GM21423 (cell line): ENCODE measurements around the gene RUFY4.

ENCODE experiments used
- ATAC-seq: cut with Tn5 transposase; IDR thresholded peaks from one replicate; pipeline ENCODE4 v1.9.1; 2021; ENCODE audit warnings: mild to moderate bottlenecking, moderate library complexity; ENCODE audit not compliant: unreplicated experiment

Gene RUFY4

DNA sequence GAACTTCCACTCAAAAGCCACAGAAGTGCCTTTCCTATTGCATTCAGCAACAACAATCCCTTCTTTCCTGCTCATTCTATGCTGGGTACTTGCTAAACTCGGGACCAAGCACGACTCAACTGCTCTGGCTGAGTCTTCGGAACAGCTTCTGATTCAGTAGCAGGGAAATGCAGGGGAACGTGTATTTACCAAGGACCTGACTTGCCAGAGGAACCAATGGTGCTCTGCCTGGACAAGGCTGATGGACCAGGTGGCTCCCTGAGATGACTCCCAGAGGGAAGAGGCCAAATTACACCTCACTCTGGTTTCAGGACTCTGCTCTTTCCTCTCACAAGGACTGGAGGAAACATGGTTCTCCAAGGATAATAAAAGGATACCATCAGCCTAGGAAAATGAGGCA, 69.0 kb downstream of the RUFY4 start:
- no peak for ATAC-seq
